Mesodermal cell (in vitro differentiated cells): ENCODE results near the gene SYMPK.

Experiments
- H3K27ac ChIP-seq: 2 replicates; pipeline ENCODE4 v1.7.0; 2013; ENCODE audit warnings: mild to moderate bottlenecking, low read depth, low read length, moderate library complexity; ENCODE audit not compliant: severe bottlenecking
- H3K36me3 ChIP-seq: 2 replicates; pipeline ENCODE4 v1.7.1; 2013; ENCODE audit warnings: mild to moderate bottlenecking, low read length, moderate library complexity; ENCODE audit not compliant: control insufficient read depth, insufficient read depth
- H3K4me1 ChIP-seq: one replicate; pipeline ENCODE4 v1.7.1; 2013; ENCODE audit warnings: mild to moderate bottlenecking, low read length; ENCODE audit not compliant: insufficient read depth, control insufficient read depth, poor library complexity, severe bottlenecking
- H3K4me3 ChIP-seq: 2 replicates; pipeline ENCODE4 v1.7.0; 2013; ENCODE audit warnings: low read length, control low read depth, mild to moderate bottlenecking; ENCODE audit not compliant: insufficient read depth, poor library complexity, severe bottlenecking; ENCODE audit errors: extremely low read depth
- H3K9me3 ChIP-seq: 2 replicates; pipeline ENCODE4 v1.7.1; 2013; ENCODE audit warnings: mild to moderate bottlenecking, low read length, moderate library complexity; ENCODE audit not compliant: control insufficient read depth
- WGBS, 2 experiments: methylation state at CpG; one replicate each; pipeline ENCODE4 v1.1.5; 2013; ENCODE audit warnings: missing lambda C conversion rate in 2 of 2; ENCODE audit not compliant: insufficient coverage in 2 of 2; 5-methylcytosine and 5-hydroxymethylcytosine counted together

The SYMPK gene

DNA sequence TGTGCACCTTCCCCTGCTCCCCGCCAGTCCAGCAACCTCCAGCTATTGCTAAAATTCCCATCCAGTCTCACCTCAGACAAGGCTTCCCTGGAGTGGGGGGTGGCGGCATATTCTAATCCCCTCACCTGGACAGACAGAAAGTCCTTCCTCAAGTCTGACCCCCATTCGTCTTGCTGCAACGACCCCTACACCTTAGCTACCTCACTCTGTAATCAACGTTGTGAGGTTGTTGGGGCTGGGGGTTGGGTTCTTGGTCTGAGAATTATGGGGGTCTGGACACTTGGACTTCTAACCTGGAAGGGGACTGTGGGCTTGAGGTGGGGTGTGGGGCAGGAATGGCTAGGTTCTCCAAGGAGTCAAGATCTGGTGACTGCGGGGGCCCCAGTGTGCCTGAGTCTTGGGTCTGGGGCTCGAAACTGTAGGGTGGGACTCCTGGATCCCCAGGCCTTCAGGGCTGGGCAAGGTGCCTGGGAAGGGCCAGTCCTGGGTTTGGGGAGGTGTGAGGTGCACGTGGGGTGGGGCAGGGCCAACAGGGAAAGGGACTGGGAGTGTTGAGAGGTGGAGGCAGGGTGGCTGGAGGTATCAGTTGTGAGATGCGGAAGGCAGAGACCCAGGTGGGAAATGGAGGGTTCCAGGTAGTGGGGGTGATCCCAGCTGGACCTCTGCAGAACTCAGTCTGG is 2.5 kb upstream of the SYMPK start:
- no peak overlapping the region for H3K27ac ChIP-seq
- H3K9me3 ChIP-seq, result no peaks in the 10 kb centered on the region
- H3K4me1 ChIP-seq, result no peaks in the 10 kb centered on the region
- WGBS, 2 experiments, result 83 to 89% methylated on average over 3 to 5 of the region's 9 CpGs
- H3K4me3 ChIP-seq, result no peak overlapping the region
- H3K36me3 ChIP-seq, result peaks cover 6% of the 10 kb centered on the region

DNA sequence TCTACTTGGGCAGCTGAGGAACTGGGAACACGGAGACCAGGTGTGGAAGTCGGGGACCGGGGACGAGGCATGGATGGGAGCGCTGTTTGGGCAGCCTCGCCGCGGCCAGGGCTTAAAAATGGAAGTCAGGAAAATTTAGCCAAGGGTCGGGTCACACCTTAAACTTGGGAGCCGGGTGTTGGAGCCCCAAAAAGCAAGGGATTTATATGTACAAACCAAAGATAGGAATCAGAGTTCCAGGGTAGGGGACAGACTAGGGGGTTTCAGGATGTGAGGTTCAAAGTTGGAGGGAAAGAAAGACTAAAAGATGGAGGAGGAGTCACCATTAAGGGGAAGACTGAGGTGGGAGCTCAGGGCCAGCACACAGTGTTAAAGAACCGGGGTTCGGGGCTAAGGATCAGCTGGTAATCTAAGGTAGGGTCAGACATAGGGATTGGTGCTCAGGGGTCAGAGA is 1.7 kb upstream of the SYMPK start:
- Histone ChIP-seq H3K9me3 (no peaks in the 10 kb centered on the region), H3K4me3 (peak overlapping the region; percentile 87), H3K36me3 (peaks cover 14% of the 10 kb centered on the region), H3K4me1 (no peaks in the 10 kb centered on the region), H3K27ac (no peak overlapping the region)
- WGBS, 2 experiments, result 23 to 27% methylated on average over 11 to 12 of the region's 12 CpGs

GRCh38 chr19:45863840-45864628 is 1.1 kb upstream of the SYMPK start, which contains the start of gene FOXA3:
Gene FOXA3 (plus strand): TSS chr19:45864326. CDS start chr19:45864457, 131 bp downstream.
- peak within 1 kb of the TSS; percentile 87 for H3K4me3 ChIP-seq
- WGBS, 2 experiments, result 3 to 5% methylated on average over 53 to 57 of the region's 71 CpGs
- H3K9me3 ChIP-seq, result no peaks in the 10 kb centered on the region
- H3K27ac ChIP-seq, result no peak within 1 kb of the TSS
- peaks cover 20% of the 10 kb centered on the region for H3K36me3 ChIP-seq
- no peaks in the 10 kb centered on the region for H3K4me1 ChIP-seq

GRCh38 chr19:45863335-45863839 is 440 bp upstream of the SYMPK start:
- Histone ChIP-seq H3K36me3 (peaks cover 26% of the 10 kb centered on the region), H3K9me3 (no peaks in the 10 kb centered on the region), H3K4me1 (no peaks in the 10 kb centered on the region), H3K27ac (no peak overlapping the region), H3K4me3 (peak overlapping the region; percentile 87)
- 8 to 17% methylated on average over 11 to 21 of the region's 22 CpGs for WGBS, 2 experiments

DNA sequence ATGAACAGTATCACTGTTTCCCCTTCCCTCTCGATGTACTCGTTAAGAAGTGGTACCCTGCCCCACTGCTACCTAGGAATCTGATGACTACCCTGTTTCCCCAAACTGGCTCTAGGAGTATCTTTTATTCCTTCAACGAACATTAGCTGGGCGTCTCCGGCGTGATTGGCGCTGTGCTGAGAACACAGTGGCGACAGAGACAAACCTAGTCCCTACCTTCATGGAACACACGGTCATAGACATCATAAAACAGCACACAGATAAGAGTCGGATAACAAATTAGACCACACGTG is 730 bp downstream of the SYMPK start:
- Histone ChIP-seq H3K27ac (peak overlapping the region; percentile 91), H3K4me3 (peak overlapping the region; percentile 87), H3K36me3 (peaks cover 32% of the 10 kb centered on the region), H3K9me3 (no peaks in the 10 kb centered on the region), H3K4me1 (no peaks in the 10 kb centered on the region)
- WGBS, 2 experiments, result 0 to 3% methylated on average over 7 to 10 of the region's 11 CpGs

DNA sequence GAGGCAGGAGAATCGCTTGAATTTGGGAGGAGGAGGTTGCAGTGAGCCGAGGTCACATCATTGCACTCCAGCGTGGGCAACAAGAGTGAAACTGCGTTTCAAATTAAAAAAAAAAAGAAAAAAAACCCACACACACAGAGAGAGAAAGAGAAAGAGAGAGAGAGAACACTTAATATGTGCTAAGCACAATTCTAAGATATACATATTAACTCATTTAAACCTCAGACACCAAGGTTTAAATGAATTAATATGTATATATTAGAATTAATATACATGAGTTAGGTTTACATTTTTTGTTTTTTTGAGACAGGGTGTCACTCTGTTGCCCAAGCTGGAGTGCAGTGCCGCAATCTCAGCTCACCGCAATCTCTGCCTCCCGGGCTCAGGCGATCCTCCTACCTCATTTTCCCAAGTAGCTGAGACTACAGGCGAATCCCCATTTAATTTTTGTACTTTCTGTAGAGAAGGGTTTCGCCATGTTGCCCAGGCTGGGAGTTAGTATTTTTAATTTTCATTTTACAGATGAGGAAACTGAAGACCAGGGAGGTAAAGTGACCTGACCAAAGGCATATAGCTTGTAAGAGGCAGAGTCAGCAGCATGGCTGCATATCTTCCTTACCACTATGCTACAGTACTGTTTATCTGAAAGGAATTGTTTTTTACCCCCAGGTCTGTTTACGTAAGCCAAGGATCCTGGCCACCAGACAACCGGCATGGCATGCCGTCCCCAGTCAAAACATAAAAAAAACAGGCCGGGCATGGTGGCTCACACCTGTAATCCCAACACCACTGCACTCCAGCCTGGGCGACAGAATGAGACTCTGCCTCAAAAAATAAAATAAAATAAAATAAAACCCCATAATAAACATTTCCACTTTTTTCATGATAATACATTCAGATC is 2.3 kb downstream of the SYMPK start:
- Histone ChIP-seq H3K27ac (no peak overlapping the region), H3K36me3 (peaks cover 42% of the 10 kb centered on the region), H3K9me3 (no peaks in the 10 kb centered on the region), H3K4me1 (no peaks in the 10 kb centered on the region), H3K4me3 (no peak overlapping the region)
- 90 to 92% methylated on average over 6 to 12 of the region's 15 CpGs for WGBS, 2 experiments

GRCh38 chr19:45854167-45854778 is 8.7 kb downstream of the SYMPK start:
- Histone ChIP-seq H3K36me3 (peaks cover 80% of the 10 kb centered on the region), H3K4me1 (no peaks in the 10 kb centered on the region), H3K4me3 (no peak overlapping the region), H3K9me3 (no peaks in the 10 kb centered on the region), H3K27ac (no peak overlapping the region)
- WGBS, 2 experiments, result 95 to 99% methylated on average over 14 to 15 of the region's 16 CpGs

- Histone ChIP-seq H3K36me3 (peaks cover 80% of the 10 kb centered on the region), H3K9me3 (no peaks in the 10 kb centered on the region), H3K4me1 (no peaks in the 10 kb centered on the region), H3K4me3 (no peak overlapping the region), H3K27ac (no peak overlapping the region)
- 96 to 100% methylated on average over 6 to 7 of the region's 7 CpGs for WGBS, 2 experiments
These were observed 10.0 kb downstream of the SYMPK start for GRCh38 chr19:45852983-45853382.

- no peak overlapping the region for H3K27ac ChIP-seq
- H3K4me3 ChIP-seq, result no peak overlapping the region
- H3K36me3 ChIP-seq, result peaks cover 85% of the 10 kb centered on the region
- no peaks in the 10 kb centered on the region for H3K4me1 ChIP-seq
- H3K9me3 ChIP-seq, result no peaks in the 10 kb centered on the region
- 87 to 95% methylated on average over 8 to 10 of the region's 10 CpGs for WGBS, 2 experiments
These were observed 10.7 kb downstream of the SYMPK start for GRCh38 chr19:45852145-45852750.

DNA sequence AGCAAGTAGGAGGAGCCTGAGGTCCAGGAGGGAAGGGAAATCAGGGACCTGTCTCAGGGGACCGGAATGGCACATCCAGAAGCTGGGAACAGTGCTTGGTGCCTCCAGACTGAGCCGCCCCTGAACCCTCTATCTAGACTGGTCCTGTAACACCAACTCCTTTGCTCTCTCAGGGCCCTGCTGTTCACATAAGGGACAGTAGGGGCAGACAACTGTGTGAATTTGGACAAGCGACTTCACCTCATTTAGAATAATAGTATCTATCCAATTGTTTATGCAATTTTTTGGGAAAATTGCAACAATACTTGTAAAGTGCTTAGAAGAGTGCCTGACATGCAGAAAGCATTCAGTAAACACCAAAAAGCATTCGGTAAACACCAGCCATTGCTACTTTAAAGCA is 14.0 kb downstream of the SYMPK start:
- H3K4me3 ChIP-seq, result no peak overlapping the region
- 100% methylated on average over 1 of the region's 4 CpGs; no CpG with 5 or more reads in 1 of the 2 experiments for WGBS, 2 experiments
- H3K27ac ChIP-seq, result no peak overlapping the region
- no peaks in the 10 kb centered on the region for H3K9me3 ChIP-seq
- no peaks in the 10 kb centered on the region for H3K4me1 ChIP-seq
- peaks cover 95% of the 10 kb centered on the region for H3K36me3 ChIP-seq
